Fibroblast of villous mesenchyme (primary cell): ENCODE measurements around the gene DRAM1. TPM values are rescaled to one million over a fixed set of nuclear protein-coding genes. Genes with fewer than 3 reads are reported as not detected.
A peak's percentile ranks its signal among the peaks of the same experiment; 100 is the strongest.

Experiments used
- DNase-seq: peaks from one replicate; pipeline ENCODE4 v3.0.0-alpha.2; 2010; ENCODE audit warnings: low read depth
- H3K4me3 ChIP-seq: 2 replicates; pipeline ENCODE4 v1.5.1; 2011; ENCODE audit warnings: low read depth, mild to moderate bottlenecking, low read length
- total RNA-seq: library from RNA; depleted of rRNA; stranded (reverse); fragments of >200 nt; gene quantifications from 2 replicates; pipeline ENCODE4 v1.2.3, GENCODE V29; 2012
- TF ChIP-seq, protein P1 (sequence below): IDR thresholded peaks from 2 replicates; pipeline ENCODE4 v1.5.1; 2012; ENCODE audit warnings: low read depth, mild to moderate bottlenecking, low read length; ENCODE audit not compliant: insufficient read depth

Gene DRAM1
- total RNA-seq, 1 donor, result 344 TPM

DNA sequence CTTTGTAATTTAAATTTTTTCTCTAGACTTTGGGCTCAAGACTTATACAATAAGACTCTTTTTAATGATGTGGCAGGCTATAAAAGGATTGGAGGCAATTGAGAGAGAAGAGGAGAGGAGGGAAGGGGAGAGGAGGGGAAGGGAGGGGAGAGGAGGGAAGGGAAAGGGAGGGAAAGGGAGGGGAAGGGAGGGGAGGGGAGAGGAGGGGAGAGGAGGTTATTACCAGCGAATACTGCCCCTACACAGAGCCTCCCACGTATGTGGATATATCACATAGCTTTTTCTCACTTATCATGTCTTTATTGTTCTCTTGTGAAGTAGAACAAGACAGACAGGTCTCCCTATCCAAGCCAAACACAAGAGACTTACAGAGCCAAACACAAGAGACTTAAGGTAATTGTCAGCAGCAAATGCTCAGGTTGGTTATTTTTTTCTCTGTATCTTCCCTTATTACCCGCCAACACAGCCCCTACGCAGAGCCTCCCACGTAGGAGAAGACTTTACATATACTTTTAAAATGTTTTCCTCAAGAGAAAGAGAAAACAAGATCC, 63.1 kb downstream of the DRAM1 start:
- H3K4me3 ChIP-seq, result no peak overlapping the region
- DNase-seq, result no peak
- TF ChIP-seq, protein P1, sequence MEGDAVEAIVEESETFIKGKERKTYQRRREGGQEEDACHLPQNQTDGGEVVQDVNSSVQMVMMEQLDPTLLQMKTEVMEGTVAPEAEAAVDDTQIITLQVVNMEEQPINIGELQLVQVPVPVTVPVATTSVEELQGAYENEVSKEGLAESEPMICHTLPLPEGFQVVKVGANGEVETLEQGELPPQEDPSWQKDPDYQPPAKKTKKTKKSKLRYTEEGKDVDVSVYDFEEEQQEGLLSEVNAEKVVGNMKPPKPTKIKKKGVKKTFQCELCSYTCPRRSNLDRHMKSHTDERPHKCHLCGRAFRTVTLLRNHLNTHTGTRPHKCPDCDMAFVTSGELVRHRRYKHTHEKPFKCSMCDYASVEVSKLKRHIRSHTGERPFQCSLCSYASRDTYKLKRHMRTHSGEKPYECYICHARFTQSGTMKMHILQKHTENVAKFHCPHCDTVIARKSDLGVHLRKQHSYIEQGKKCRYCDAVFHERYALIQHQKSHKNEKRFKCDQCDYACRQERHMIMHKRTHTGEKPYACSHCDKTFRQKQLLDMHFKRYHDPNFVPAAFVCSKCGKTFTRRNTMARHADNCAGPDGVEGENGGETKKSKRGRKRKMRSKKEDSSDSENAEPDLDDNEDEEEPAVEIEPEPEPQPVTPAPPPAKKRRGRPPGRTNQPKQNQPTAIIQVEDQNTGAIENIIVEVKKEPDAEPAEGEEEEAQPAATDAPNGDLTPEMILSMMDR, result no peak

DNA sequence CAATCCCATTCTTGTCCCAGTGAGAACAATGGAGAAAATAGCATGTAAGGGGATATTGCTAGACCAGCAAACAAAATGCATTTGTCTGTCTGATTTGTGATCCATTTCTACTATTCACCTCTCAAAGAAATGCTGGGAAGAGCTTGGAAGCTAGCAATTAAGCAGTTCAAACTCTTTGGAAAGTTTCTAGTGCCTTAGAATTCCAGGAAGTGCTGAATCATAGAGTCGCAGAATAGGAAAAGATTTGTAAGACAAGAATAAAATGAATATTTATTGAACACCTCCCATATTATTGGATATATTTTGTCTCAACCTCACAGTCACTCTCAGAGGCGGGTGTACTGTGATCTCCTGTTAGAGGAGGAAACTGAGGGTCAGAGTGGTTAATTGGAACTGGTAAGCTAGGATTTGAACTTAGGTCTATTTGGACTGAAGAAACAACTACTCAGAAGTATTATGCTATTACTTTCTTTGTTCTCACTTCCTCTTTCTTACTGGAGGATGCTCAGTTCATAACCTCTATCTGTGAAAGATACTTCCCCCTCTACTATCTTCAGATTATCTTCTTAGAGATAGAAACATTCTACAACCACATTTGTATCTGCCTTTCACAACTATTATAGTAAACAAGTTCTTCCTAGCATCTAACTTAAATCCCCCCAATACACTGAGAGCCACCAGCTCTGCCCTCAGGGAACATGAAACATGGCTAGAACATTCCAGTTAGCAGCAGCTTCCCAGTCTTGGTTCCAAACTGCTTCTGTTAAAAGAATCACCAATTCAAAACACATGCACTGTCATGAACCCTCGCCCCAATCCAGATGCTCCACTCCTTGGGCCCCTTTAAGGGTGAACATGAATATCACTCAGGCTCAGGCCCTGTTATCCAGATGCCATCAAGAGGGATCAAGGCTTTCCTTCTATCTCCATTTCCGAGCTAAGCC, 64.2 kb downstream of the DRAM1 start:
- DNase-seq, result no peak
- TF ChIP-seq, protein P1, result no peak
- H3K4me3 ChIP-seq, result no peak overlapping the region

DNA sequence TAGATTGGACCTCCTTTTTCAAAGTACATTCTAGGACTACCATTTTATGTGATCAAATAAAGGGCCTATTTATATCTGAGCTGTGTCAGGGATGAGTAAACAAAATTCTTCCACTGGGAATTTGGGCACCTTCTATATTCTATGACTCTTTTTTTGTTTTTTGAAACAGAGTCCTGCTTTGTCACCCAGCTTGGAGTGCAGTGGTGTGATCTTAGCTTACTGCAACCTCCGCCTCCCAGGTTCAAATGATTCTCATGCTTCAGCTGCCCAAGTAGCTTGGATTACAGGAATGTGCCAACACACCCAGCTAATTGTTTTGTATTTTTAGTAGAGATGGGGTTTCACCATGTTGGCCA, 64.8 kb downstream of the DRAM1 start:
- no peak for DNase-seq
- no peak overlapping the region for H3K4me3 ChIP-seq
- TF ChIP-seq, protein P1, result no peak

DNA sequence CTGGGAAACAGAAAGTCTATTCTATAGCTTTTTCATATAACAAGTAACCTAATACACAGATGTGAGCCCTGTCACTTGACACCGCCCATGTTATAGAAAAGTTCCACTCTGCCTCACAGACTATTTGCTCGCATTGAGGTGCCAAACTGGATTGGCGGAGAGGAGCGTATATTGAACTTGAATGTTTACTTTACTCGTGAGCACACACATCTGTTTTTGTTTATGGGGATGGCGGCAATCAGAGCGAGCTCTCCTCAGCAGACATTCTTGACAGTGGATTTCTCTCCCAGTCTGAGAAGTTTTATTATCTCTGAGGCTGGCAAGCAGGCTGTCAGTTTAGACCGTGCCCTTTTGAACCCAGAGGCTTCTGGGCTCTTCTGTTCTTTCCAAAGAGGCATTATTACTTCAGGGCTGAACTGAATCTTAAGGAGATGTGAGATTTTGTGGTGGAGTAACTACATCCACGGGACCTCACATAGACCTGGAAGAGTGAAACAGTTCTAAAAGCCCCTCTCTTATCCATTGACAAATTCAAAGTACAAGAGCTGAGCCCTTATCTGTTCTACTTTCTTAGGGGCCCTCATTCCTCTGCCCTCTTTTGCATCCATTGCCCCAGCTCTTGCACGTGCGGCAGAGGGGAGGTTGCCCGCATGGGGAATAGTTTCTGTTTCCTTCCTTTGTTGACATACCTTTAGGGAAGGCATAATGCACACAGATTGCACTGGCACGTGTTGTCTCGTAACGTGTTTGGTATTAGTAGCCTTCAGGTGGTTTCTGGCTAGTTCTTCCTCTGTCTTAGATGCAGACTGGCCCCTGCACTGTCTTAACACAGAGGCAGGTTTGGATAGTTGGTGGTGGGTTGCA, 68.2 kb downstream of the DRAM1 start:
- TF ChIP-seq, protein P1, result no peak
- DNase-seq, result peak; percentile 79
- H3K4me3 ChIP-seq, result peak overlapping the region; percentile 12

DNA sequence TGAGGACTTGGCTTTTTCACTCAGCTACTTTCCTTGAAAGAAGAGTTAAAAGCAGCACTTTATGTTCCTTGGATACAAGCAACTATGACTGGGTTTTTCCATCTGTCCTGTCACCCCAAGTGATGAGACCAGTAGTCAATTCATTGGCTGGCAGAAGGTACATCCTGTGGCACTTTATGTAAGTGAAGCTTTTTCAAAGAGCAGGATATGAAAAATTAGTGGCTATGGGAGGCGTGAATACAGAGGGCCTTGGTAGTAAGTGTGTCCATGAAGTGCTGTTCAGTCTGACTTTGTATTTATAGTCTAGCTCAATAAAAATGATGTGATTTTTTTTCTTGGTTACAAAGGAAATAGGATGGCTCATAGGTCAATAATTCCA, 68.8 kb downstream of the DRAM1 start:
- TF ChIP-seq, protein P1, result no peak
- no peak for DNase-seq
- H3K4me3 ChIP-seq, result no peak overlapping the region

DNA sequence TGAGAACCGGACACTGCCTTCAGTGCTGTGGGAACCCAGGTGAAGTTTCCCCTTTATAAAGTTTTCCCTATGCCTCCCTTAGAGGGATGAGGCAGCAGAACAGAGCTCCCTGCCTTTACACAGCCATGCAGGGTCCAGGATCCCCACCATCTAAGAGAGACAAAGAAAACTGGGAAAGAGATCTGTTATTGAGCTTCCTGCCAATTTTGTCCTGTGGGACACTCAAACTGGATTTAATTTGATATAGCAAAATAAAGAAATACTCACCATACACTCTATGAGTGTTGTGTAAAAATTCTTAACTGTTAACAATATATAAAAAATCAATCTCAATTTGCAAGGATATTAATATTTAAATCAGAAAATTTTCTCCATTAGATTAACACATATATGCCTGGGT, 69.9 kb downstream of the DRAM1 start:
- no peak overlapping the region for H3K4me3 ChIP-seq
- no peak for DNase-seq
- TF ChIP-seq, protein P1, result no peak
